ENCODE results near the gene GALNT11.
"Not testable (repeated sequence)": the region's sequence is repeated elsewhere in the genome, so short reads cannot be mapped to it uniquely, and the experiment has no call there.

GALNT11 gene

GRCh38 chr7:152027491-152028365 lies 2.3 kb downstream of the GALNT11 start:
- peak; percentile 17 to 32 for DNase-seq (ENCODE audit: low read depth in 2 of 2)

GRCh38 chr7:152030059-152030458 lies 4.6 kb downstream of the GALNT11 start:
- not testable (repeated sequence) for DNase-seq (ENCODE audit: low read depth in 2 of 2)

- not testable (repeated sequence) for DNase-seq (ENCODE audit: low read depth in 2 of 2)
These were observed 5.2 kb downstream of the GALNT11 start for GRCh38 chr7:152030639-152031038.

- no peak for DNase-seq (ENCODE audit: low read depth in 2 of 2)
These were observed 10.3 kb downstream of the GALNT11 start for GRCh38 chr7:152035817-152036216.

- not testable (repeated sequence) for DNase-seq (ENCODE audit: low read depth in 2 of 2)
These were observed 12.9 kb downstream of the GALNT11 start for GRCh38 chr7:152038410-152038809.

GRCh38 chr7:152043086-152043485 lies 17.6 kb downstream of the GALNT11 start:
- not testable (repeated sequence) for DNase-seq (ENCODE audit: low read depth in 2 of 2)

GRCh38 chr7:152044909-152045308 lies 19.4 kb downstream of the GALNT11 start:
- not testable (repeated sequence) for DNase-seq (ENCODE audit: low read depth in 2 of 2)

GRCh38 chr7:152046531-152046930 lies 21.1 kb downstream of the GALNT11 start:
- DNase-seq (ENCODE audit: low read depth in 2 of 2), result no peak

GRCh38 chr7:152048051-152048450 lies 22.6 kb downstream of the GALNT11 start:
- DNase-seq (ENCODE audit: low read depth in 2 of 2), result no peak

GRCh38 chr7:152050547-152050971 lies 25.1 kb downstream of the GALNT11 start:
- DNase-seq (ENCODE audit: low read depth in 2 of 2), result no peak

GRCh38 chr7:152051968-152052367 lies 26.5 kb downstream of the GALNT11 start:
- no peak for DNase-seq (ENCODE audit: low read depth in 2 of 2)

- DNase-seq (ENCODE audit: low read depth in 2 of 2), result no peak
These were observed 27.3 kb downstream of the GALNT11 start for GRCh38 chr7:152052771-152053170.

GRCh38 chr7:152054367-152055230 lies 29.1 kb downstream of the GALNT11 start:
- no peak for DNase-seq (ENCODE audit: low read depth in 2 of 2)

GRCh38 chr7:152056621-152057274 lies 31.3 kb downstream of the GALNT11 start:
- no peak for DNase-seq (ENCODE audit: low read depth in 2 of 2)

- no peak for DNase-seq (ENCODE audit: low read depth in 2 of 2)
These were observed 33.8 kb downstream of the GALNT11 start for GRCh38 chr7:152059311-152059710.

- DNase-seq (ENCODE audit: low read depth in 2 of 2), result not testable (repeated sequence)
These were observed 35.6 kb downstream of the GALNT11 start for GRCh38 chr7:152061086-152061485.

- not testable (repeated sequence) for DNase-seq (ENCODE audit: low read depth in 2 of 2)
These were observed 37.7 kb downstream of the GALNT11 start for GRCh38 chr7:152063192-152063591.

GRCh38 chr7:152063821-152064220 lies 38.3 kb downstream of the GALNT11 start:
- DNase-seq (ENCODE audit: low read depth in 2 of 2), result not testable (repeated sequence)

- not testable (repeated sequence) for DNase-seq (ENCODE audit: low read depth in 2 of 2)
These were observed 40.4 kb downstream of the GALNT11 start for GRCh38 chr7:152065800-152066344.

- DNase-seq (ENCODE audit: low read depth in 2 of 2), result no peak
These were observed 46.9 kb downstream of the GALNT11 start for GRCh38 chr7:152072421-152072820.

- DNase-seq (ENCODE audit: low read depth in 2 of 2), result no peak
These were observed 47.9 kb downstream of the GALNT11 start for GRCh38 chr7:152073352-152073751.

- DNase-seq (ENCODE audit: low read depth in 2 of 2), result no peak
These were observed 49.2 kb downstream of the GALNT11 start for GRCh38 chr7:152074673-152075072.
